ENCODE results near the gene EEFSEC.

GRCh38 chr3:128273109-128273840 lies 120.0 kb downstream of the EEFSEC start:
- no peak for TF ChIP-seq CTCF (conservative IDR thresholded peaks at IDR 0.05)
- TF ChIP-seq EZH2 (IDR thresholded peaks at IDR 0.05; ENCODE audit: low read depth) = no peak
